A204.1 (cell line): ENCODE data around the gene NAALADL2.

Experiments used
- FAIRE-seq: peaks from 2 replicates; lab custom pipeline; 2012; peaks lifted over from hg19 to GRCh38; lab: Jason Lieb, UNC

The NAALADL2 gene

GRCh38 chr3:175695251-175695650, 836.1 kb downstream of the NAALADL2 start:
- FAIRE-seq: no peak

- FAIRE-seq: no peak
These were observed 843.8 kb downstream of the NAALADL2 start for GRCh38 chr3:175702956-175703355.

GRCh38 chr3:175704366-175705055, 845.4 kb downstream of the NAALADL2 start:
- FAIRE-seq: no peak

- FAIRE-seq: no peak
These were observed 854.1 kb downstream of the NAALADL2 start for GRCh38 chr3:175713268-175713667.

GRCh38 chr3:175716446-175716845, 857.3 kb downstream of the NAALADL2 start:
- FAIRE-seq: no peak

- FAIRE-seq: no peak
These were observed 867.1 kb downstream of the NAALADL2 start for GRCh38 chr3:175726228-175726627.

- no peak for FAIRE-seq
These were observed 869.4 kb downstream of the NAALADL2 start for GRCh38 chr3:175728566-175728965.

GRCh38 chr3:175729466-175729865, 870.3 kb downstream of the NAALADL2 start:
- FAIRE-seq: no peak

GRCh38 chr3:175731543-175731942, 872.4 kb downstream of the NAALADL2 start:
- FAIRE-seq: no peak

GRCh38 chr3:175732017-175732416, 872.9 kb downstream of the NAALADL2 start:
- no peak for FAIRE-seq

- FAIRE-seq: no peak
These were observed 876.7 kb downstream of the NAALADL2 start for GRCh38 chr3:175735866-175736265.

- FAIRE-seq: no peak
These were observed 878.8 kb downstream of the NAALADL2 start for GRCh38 chr3:175737646-175738572.

- FAIRE-seq: no peak
These were observed 882.8 kb downstream of the NAALADL2 start for GRCh38 chr3:175741951-175742350.

GRCh38 chr3:175743733-175744400, 884.7 kb downstream of the NAALADL2 start:
- no peak for FAIRE-seq

GRCh38 chr3:175746308-175746707, 887.2 kb downstream of the NAALADL2 start:
- FAIRE-seq: no peak

- FAIRE-seq: no peak
These were observed 889.1 kb downstream of the NAALADL2 start for GRCh38 chr3:175748087-175748730.

GRCh38 chr3:175749981-175750380, 890.8 kb downstream of the NAALADL2 start:
- no peak for FAIRE-seq

- no peak for FAIRE-seq
These were observed 892.0 kb downstream of the NAALADL2 start for GRCh38 chr3:175751089-175751488.

- FAIRE-seq: peak; percentile 49
These were observed 904.8 kb downstream of the NAALADL2 start for GRCh38 chr3:175763948-175764347.

- FAIRE-seq: no peak
These were observed 905.6 kb downstream of the NAALADL2 start for GRCh38 chr3:175764722-175765121.

GRCh38 chr3:175770426-175770825, 911.3 kb downstream of the NAALADL2 start:
- no peak for FAIRE-seq

- no peak for FAIRE-seq
These were observed 918.4 kb downstream of the NAALADL2 start for GRCh38 chr3:175777495-175777894.
